ENCODE measurements around the gene DTNB.
"Not testable (repeated sequence)": the region's sequence is repeated elsewhere in the genome, so short reads cannot be mapped to it uniquely, and the experiment has no call there.

The DTNB gene

DNA sequence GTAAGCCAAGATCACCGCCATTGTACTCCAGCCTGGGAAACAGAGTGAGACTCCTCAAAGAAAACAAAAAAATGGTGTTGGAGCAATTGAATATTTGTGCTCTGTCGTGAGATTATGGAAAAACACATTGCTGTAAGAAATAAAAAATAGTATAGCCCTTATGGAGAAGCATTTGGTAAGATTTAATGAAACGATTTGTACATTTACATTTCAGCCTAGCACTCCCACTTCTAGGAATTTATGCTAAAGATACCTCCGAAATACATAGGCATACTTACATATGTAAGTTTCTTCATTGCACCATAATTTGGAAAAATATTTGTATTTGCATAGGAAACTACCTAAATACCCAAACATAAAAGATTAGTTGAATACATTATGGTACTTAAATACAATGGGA is 8.7 kb upstream of the DTNB start:
- no peak for DNase-seq

DNA sequence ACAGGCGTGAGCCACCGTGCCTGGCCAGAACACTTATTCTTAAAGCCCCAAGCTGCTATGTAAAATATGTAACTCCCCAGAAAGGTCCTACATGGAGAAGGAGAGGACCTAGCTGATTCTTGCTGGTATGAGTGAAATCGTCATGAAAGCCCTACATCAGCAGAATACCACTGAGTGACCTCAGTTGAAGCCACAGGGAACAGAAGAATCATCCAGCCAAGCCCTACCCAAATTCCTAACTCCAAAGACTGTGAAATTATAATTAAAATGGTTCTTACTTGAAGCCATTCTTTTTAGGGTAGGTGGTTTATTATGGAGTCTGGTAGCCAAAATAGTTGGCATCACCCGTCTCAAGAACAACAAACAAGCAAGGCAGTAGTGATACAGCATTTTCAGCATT is 4.5 kb upstream of the DTNB start:
- no peak for DNase-seq

DNA sequence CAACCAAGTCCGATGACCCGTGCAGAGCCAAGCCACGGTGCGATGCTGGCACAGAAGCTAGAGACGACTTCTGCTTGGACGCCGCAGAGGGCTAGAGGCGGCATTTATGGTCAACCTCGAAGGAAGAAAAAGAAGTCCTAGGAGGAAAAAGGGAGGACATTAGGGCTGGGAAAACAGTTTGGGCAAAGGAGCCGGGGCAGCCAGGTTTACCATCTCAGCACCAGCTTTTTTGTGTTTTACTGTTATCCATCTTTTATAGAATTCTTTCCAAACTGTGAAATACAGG is 643 bp upstream of the DTNB start:
- DNase-seq, result no peak

DNA sequence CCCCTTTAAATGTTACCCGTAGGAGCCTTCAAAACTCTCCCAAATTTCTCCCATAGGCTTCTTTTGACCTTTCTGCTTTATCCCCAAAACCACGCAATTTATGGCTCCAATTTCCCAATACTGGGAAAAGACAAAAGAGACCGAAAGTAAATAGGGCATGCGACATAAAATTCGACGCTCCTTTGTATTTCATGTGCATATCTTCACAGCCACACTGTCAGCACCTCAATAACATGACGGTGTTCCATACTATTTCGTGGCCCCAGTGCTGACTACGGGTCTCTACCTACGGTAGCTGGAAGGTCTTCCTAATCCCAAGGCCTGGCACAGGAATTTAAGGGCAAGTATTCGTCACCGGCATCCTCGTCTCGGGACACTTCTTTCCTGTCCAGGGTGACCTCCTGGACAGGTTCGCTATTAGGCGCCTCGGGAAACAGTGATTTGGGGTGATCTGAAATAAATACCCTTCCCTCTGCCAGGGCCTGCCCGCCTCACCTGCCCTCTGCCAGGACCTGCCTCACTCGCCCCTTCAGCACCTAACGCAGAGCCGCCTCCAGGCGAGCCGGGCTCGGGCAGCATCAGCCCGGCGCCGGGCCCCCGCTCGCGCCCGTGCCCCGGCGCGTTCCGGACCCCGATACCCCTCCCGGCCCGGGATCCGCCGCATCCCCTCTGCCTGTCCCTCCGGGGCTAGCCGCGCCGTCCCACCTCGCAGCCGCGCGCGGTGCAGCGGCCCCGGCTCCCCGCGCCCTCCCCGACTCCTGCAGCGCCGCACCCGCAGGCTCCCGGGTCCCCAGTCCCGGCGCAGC is 680 bp downstream of the DTNB start:
- DNase-seq, result peak; percentile 33 to 46

DNA sequence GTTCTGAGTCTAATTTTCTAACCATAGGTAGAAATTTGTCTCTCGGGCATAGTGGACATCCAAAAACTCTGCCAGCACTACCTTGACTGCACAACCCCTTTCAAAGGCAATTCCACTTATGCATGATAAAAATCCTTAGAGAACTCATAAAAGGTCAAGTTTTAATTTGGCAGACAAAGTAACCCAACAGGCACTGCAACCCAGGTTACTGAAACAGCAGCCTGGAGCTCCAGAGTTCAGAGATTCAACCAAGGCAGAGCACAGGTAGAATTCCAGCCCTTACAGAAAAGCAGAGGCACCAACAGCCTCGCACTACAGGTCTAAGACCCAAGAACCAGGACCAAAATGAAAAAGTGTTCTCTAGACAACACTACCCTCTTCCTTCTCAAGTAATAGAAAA is 1.8 kb downstream of the DTNB start:
- DNase-seq, result no peak

DNA sequence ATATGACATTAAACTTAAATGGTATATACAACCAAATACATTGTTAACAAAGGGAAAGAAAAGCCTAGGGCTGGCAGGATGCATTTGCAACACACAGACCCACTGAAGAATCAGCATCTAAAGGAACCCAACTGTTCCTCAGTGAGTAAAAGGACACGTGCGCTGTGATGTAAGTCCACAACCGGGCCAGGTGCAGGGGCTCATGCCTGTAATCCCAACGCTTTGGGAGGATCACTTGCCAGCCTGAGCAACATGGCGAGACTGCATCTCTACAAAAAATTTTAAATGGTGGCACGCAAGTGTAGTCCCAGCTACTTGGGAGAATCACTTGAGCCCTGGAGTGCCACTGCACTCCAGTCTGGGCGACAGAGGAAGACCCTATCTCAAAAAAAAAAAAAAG is 3.9 kb downstream of the DTNB start:
- no peak for DNase-seq

DNA sequence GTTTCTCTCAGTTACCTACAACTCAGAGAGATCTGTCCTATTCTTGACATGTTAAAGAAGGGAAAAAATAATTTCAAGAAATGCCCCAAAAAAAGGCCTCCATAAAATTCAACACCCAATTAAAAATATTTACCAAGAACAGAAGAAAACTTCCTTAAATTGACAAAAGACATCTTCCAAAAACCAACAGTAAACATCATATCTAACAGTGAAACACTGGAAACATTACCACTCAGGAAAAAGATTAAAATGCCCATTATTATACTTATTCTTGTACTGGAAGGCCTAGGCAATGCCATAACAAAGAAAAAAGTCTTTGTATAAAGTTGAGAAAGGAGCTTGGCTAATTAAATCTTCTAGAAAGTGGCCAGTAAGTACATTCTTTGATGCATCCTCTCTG is 7.2 kb downstream of the DTNB start:
- DNase-seq, result no peak

DNA sequence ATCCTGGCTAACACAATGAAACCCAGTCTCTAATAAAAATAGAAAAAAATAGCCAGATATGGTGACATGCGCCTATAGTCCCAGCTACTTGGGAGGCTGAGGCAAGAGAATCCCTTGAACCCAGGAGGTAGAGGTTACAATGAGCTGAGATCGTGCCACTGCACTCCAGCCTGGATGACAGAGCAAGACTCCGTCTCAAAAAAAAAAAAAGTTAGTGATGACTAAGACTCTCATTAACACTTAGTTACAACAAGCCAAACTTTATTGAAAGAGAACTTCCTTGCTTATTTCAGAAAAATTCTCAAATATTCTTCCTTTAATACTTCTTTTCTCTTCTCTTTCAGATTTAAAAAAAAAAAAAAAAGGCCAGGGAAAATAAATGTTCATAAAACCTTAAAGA is 7.9 kb downstream of the DTNB start:
- not testable (repeated sequence) for DNase-seq

DNA sequence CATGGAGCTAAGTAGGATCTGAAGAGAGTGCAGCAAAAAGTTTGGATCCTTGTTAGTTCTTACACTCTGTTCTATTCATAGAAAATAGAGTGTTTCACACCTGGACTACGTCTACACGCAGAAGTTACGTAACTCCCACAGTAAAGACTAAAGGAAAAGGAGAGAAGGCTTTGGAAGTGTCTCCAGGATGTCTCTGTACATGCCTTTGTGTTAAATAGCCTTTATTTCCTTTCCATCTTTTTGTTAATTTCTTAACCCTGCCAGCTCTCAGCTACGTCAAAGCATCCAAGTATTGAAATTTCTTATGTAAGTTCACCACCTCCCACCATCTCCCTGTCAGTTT is 8.4 kb downstream of the DTNB start:
- no peak for DNase-seq

DNA sequence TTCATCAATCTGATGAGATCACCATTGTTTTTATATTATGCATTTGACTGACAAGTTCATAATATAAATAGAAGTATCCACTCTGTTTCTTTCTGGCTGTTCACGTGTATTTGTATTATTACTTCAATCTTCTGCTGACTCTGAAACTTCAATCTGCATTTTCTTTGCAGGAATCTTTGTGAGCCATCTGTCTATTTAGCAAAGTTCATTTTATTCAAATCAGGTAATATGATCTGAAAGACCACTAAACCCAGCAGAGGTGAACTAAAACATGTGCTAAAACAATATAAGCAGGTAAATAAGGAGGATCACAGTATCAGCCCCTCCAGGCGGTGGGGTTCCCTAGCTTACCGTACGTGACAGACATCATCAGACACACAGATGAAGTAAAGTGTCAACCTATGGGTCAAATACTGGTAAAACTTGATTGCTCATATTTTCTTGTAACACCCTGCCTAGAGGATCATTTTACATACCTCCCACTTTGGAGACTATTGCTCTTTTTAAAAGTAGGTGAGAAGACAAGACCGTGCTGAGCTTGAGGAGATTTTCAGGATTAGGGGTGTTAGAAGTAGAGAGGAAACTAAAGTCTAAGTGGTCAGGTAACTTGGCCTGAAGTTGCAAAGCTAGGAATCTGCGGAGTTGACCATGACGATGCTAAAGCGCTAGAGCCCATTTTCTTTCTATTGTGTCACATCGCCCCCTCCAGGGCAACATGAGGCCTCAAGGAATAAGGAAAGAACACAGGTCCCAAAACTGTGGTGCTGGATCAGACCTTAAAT is 9.0 kb downstream of the DTNB start:
- peak; percentile 52 to 74 for DNase-seq

DNA sequence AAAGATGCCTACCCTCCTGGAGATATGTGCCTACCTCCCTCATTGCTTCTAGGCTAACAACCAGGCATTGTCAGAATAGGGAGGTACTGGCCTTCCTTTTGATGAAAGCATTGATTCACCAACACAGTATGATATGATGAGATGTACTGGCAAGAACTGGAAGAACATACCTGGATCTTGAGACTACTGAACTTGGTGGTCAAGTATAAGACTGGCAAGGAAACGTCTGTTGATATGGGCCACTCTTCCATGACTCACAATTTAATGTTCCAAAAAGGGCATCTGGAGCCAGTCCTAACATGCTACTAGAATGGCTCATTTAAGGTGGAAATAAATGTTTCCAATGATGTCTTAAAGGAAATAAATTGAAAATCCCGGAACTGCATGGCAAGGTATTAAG is 18.1 kb downstream of the DTNB start:
- DNase-seq, result no peak

DNA sequence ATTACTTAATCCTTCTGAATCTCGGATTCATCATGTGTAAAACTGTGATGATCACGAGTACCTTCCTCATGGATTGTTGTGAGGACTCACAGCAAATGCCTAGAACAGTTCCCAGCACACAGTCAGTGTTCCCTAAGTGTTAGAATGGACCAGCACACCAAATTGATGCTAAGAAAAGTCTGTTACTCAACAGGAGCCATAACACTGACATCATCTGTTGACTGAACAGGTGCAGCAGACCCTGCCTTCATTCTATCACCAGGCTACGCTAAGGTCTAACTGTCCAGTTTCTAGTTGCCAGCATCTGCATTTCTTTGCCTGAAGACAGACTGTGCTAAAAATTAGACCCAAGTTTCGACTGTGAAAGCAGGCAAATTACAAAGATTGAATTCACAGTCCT is 18.6 kb downstream of the DTNB start:
- DNase-seq, result no peak

DNA sequence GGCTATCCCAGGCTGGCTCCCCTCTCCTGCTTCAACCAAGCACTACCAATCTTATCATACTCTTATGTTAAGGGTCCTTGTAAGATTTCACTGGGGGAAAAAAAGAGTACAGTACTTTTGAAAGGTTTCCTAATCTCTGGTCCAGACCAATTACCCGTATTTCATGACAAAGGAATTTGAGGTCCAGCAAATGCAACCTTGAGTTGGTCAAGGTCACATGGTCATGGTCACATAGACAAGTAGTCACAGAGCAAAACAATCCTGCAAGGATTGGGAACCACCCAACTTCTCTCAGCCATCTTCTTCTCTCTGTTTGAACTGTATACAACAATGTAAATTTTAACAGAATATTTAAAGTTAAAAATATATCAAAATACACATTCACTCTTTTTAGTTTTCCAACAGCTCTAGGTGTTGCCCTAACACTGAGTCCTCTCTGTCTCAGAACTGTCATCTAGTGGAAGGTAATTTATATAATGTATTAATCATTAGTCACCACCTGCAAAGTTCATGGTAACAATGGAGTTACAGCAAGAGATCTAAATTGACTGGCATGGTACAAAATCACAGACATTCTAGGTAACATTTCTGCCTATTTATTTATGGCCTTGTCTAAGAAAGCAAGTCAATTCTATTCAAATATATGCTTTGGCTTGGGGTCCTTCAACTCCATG is 21.5 kb downstream of the DTNB start:
- no peak for DNase-seq

DNA sequence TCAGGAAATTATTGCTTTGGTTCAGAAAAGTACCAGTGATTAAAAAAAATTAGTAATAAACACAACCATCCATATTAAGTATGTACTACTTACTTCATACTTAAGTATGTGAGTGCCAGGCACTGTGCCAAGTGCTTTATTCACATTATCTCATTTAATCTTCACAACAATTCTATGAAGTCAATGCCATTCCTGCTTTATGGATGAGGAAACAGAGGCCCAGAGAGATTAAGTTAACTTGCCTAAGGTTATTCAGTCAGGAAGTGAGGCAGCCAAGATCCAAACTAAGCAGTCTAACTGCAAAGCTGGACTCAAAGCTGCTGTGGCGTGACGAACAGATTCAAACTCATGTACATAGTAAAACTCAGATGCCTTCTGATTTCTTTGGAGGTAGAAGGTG is 22.3 kb downstream of the DTNB start:
- no peak for DNase-seq

DNA sequence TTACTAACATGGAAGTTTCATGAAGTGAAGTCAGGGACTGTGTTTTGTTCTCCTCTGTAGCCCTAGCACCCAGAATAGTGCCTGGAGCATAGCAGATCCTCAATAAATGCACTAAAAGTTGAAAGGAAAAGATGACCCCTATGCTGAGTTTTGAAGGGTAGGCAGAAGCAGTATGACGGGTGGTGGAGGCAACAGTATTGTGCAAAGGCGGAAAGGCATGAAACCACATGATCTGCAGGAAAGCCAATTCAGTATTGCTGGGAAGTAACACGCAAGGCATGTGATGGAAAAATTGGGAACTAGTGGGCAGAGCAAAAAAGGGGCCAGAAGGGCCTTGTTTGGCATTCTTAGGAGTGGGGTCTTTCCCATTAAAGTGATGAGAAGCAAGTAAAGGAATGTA is 23.1 kb downstream of the DTNB start:
- DNase-seq, result no peak

DNA sequence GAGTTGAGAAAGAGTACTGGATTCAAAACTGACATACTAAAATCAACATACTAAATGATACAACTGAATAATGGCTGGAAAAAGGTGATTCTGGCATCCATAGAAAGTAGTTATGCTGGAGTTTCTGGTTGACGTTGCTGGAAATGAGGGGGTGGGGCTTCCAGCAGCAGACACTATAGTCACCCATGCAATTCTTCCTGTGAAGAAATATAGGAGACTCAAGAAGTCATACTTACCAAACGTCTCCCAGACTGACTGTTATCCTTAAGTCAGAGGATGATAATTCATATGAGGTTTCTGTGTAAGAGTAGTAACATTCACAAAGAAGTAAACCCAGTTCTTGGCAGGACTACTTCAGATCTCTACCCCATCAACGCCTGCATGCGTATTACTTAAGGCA is 23.6 kb downstream of the DTNB start:
- DNase-seq, result no peak

DNA sequence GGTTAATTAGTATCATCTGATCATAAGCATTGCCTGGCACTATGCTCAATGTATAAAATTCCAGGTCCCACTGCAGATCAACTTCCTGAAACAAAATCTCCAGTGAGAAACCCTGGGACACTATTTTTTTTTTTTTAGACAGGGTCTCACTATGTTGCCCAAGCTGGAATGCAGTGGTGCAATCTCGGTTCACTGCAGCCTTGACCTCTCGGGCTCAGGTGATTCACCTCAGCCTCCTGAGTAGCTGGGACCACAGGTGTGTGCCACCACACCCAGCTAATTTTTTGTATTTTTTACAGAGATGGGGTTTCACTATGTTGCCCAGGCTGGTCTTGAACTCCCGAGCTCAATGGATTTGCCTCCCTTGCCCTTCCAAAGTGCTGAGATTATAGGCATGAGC is 31.1 kb downstream of the DTNB start:
- no peak for DNase-seq

DNA sequence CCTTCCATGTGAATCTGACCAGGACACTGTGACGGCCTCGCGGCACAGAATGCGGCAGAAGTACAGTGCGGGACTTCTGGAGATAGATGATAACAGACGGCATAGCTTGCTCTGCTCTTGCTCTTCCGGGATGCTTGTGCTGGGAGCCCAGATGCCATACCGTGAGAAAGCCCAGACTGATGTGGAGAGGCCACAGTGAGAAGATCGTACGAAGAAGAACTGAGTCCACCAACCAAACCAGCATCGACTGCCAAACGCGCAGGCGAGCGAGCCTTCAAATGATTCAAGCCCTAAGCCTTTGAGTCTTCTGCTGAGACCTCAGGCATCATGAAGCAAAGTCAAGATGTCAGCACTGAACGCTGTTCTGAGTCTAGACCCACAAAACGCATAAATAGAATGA is 33.7 kb downstream of the DTNB start:
- no peak for DNase-seq

DNA sequence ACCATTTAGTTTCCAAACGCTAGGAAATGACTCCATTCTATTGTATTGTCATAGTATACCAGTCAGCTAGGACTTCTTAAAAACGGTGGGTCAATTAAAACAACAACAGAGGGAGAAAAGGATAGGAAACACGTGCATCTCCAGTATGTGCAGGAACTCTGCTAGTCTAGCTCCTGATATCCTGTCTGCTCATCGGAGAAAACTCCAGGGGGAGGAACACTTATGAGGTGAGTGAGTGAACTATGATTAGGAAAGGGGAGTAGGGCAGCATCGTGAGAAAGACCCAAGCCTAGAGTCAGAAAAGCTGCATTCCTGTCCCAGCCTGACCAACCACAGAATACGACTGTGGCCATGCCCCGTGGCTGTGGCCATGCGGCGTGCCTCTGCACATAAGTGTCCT is 34.2 kb downstream of the DTNB start:
- no peak for DNase-seq

DNA sequence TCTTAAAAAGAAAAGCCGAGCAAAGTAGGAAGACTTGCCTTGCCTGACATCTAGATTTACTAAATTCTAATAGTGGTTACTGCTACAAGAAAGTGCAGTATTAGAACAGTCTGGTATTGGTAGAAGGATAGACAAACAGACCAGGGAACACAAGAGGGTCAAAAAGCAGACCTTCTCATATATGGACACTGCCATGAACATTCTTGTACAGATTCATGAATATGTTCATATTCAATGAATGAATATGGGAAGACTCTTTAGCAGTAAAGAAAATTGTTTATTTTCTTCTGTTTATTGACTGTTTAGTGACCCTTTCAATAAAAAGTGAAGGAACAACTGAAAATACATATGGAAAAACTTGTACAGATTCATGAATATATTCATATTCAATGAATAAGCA is 37.6 kb downstream of the DTNB start:
- DNase-seq, result no peak

DNA sequence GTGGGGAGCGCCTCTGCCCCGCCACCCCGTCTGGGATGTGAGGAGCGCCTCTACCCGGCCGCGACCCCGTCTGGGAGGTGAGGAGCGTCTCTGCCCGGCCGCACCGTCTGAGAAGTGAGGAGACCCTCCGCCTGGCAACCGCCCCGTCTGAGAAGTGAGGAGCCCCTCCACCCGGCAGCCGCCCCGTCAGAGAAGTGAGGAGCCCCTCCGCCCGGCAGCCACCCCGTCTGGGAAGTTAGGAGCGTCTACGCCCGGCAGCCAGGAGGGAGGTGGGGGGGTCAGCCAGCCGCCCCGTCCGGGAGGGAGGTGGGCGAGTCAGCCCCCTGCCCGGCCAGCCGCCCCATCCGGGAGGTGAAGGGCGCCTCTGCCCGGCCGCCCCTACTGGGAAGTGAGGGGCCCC is 39.6 kb downstream of the DTNB start:
- not testable (repeated sequence) for DNase-seq

DNA sequence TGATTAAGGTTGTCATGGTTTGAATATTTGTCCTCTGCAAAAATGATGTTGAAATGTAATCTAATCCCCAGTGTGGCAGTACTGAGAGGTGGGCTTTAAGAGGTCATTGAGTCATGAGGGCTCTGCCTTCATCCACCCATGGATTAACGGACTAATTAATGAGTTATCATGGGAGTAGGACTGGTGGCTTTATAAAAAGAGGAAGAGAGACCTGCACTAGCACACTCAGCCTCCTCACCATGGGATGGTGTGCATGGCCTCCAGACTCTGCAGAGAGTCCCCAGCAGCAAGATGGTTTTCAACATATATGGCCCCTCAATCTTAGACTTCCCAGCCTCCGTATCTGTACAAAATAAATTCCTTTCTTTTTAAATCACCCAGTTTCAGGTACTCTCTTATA is 41.0 kb downstream of the DTNB start:
- DNase-seq, result no peak

DNA sequence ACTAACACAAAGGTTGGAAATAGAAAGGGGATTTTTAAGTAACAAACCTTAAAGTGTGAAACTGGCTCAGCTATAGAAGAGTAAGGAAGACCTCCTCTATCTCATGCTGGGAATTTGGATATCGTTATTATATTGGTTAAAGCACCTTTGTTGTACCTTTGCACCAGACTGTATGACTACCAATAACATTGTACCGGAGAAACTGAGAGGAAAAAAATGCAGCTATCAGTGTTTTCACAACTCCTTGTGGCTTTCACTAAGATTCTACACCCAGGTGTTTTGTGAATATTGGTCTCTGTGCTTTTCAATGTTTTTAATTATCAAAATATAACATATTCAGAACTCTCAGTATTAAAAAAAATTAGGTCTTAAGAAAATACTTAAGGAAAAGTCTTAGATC is 48.7 kb downstream of the DTNB start:
- no peak for DNase-seq

DNA sequence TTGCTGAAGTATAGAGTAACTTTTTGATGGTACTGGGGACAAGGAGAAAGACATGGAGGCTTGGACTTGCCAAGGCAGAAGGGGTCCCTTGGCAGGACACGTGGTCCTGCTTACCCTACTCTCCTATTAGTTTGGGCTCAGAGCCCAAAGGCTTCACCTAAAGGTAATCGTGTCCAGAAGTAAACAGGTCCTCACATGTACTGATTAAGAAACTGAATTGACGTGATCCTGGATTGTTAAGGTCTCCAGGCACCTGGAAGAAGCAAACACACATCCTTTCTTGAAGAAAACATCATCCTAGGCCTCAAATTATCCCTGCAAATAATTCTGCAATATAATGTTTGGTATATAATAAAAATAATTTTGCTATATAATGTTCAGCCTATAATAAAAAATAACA is 50.0 kb downstream of the DTNB start:
- DNase-seq, result no peak

DNA sequence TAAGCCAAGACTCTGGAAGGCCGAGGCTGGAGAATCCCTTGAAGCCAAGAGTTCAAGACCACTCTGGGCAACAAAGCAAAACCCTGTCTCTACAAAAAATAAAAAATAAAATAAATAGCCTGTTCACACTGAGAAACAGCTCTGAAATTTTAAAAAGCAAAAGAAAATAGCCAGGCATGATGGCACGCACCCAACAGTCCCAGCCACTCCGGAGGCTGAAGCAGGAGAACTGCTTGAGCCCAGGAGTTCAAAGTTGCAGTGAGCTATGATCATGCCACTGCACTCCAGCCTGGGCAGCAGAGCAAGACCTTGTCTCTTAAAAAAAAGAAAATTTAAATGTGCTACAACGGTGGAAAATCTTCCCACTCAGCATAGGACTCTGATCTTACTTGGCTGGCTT is 52.7 kb downstream of the DTNB start:
- no peak for DNase-seq

All from Kasumi-1 (cell line).